GM21825 (cell line): ENCODE measurements around the gene IRF2BP2.
A peak's percentile ranks its signal among the peaks of the same experiment; 100 is the strongest.
"Not testable (repeated sequence)": the region's sequence is repeated elsewhere in the genome, so short reads cannot be mapped to it uniquely, and the experiment has no call there.

ENCODE experiments used
- ATAC-seq: cut with Tn5 transposase; IDR thresholded peaks from one replicate; pipeline ENCODE4 v1.9.1; 2021; ENCODE audit warnings: mild to moderate bottlenecking, moderate library complexity; ENCODE audit not compliant: unreplicated experiment

The IRF2BP2 gene

GRCh38 chr1:234602334-234603220 is 7.4 kb downstream of the IRF2BP2 start:
- no peak for ATAC-seq

GRCh38 chr1:234601301-234602017 is 8.5 kb downstream of the IRF2BP2 start:
- ATAC-seq, result no peak

DNA sequence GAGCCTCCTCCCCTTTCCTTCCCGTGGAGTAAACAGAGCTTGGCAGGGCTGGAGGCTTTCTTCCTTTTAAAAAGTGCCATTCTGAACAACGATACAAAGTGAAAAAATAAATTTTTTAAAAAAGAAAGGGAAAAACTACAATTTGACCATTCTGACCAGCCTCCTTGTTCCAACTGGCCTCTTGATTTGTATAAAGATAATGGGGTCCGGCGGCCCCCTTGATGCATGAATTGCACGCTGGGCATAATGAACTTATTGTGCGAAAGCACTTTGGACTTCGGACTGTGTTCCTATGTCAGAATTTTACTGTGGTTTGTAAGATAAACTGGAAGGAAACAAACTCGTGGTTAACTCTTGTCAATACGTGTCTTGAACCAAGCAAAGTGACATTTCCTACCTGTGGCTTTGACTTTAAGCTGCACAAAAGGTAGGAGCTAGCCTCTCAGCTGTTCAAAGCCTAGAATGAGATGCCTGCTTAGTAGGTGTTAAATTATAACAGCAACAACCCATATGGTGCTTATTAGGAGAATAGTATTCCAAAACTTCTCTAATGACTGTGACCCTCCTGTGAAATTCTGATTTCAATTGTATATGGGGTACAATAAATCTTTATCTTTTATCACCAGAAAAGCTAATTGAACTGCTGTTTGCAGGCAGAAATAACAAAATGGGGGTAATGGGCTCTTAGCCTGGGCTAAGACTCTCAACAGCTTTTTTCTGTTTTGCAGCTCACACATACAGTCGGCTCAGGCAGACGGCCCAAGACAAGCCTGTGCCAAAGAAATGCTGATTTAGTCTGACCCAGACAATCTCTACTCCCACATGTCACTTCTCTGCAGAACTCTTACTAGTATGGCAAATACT is 9.3 kb downstream of the IRF2BP2 start:
- ATAC-seq, result no peak

DNA sequence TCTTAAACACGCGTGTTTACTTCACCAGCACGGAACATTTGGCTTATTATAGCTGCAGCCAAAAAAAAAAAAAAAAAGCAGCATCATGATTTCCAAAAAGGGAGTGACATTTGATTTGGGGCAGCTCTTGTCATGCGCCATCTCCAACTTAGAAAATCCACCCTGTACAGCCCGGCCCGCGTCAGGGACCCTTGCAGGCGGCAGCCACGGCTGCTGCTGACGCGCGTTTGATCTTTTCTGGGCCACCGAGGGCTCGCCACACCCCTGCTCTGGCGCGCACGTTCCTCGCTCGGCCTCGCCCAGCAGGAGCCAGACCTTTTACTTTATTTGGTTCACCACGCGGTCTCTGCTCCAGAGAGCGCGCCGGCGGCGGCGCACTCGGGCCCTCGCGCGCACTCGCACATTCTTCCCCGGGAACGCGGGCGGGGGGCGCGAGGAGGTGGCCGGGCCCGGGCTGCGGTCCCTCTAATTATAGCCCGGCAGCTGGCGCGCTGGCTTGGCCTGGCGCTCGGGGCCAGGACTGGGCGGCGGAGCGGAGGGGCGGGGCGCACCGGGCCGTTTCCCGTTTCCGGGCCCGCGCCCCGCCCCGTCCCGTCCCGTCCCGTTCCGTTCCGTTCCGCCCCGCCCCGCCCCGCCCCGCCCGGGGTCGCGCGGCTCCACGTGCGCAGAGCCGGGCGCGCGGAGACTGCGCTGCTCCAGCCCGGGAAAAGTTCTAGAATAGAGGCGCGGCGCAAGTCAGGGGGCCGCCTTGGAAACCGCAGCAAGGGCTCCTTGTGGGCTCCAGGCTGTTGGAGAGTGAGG is 10.2 kb downstream of the IRF2BP2 start:
- peak; percentile 68 for ATAC-seq

DNA sequence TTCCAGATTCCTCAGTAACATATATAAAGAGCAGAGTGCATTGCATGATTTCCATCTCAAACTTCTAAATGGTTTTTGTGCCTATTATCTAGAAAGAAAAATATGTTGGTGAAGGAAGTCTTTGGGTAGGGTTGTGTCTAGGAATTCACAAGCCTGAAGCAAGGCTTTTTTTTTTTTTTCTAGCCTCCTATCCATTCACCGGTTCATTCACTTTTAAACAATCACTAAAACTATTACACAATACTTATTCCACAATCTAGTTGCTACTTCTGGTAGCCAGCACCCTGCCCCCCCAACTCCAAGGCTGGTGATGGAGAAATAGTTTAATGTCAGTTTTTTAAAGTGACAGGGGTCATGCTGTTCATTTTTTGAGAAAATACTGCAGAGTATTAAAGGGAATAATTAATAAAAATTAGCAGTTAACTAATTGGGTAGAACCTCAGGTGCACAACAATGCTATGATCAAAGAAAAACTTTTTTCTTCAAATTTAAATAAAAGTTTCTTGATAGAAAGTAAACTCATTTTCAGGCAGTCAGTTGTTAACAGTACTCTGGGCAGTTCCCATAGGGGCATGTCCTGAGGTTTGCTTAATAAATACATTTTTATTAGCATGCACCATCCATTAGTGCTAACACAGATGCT is 10.9 kb downstream of the IRF2BP2 start:
- no peak for ATAC-seq

GRCh38 chr1:234597894-234598293 is 12.1 kb downstream of the IRF2BP2 start:
- ATAC-seq, result no peak

GRCh38 chr1:234595899-234596298 is 14.1 kb downstream of the IRF2BP2 start:
- ATAC-seq, result no peak

- ATAC-seq, result not testable (repeated sequence)
Measured at GRCh38 chr1:234594575-234594974, 15.4 kb downstream of the IRF2BP2 start.

GRCh38 chr1:234593771-234594504 is 16.0 kb downstream of the IRF2BP2 start:
- ATAC-seq, result no peak

- no peak for ATAC-seq
Measured at GRCh38 chr1:234593109-234593508, 16.9 kb downstream of the IRF2BP2 start.

GRCh38 chr1:234592240-234592639 is 17.7 kb downstream of the IRF2BP2 start:
- ATAC-seq, result no peak

DNA sequence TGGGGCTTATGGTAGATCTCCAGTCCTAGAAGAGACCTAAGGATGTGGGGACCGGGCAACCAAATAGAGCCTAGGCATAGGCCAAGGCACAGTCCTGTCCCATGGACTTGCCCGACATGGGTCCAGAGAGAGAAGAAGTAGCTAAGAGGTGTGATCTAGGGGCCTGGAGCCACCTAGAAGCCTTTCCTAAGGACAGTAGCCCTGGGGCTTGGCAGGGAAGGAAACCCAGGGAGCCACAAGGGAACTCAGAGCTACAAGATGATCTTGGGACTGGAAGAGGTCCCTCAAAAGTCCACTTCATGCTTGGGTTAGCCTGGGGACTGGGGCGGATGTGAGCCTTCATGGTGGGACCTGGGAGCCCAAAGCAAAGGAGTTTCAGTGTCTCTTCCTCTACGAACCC is 18.8 kb downstream of the IRF2BP2 start:
- ATAC-seq, result no peak

GRCh38 chr1:234589854-234590620 is 19.9 kb downstream of the IRF2BP2 start:
- ATAC-seq, result no peak

- no peak for ATAC-seq
Measured at GRCh38 chr1:234589064-234589800, 20.7 kb downstream of the IRF2BP2 start.

GRCh38 chr1:234588386-234588785 is 21.6 kb downstream of the IRF2BP2 start:
- no peak for ATAC-seq

DNA sequence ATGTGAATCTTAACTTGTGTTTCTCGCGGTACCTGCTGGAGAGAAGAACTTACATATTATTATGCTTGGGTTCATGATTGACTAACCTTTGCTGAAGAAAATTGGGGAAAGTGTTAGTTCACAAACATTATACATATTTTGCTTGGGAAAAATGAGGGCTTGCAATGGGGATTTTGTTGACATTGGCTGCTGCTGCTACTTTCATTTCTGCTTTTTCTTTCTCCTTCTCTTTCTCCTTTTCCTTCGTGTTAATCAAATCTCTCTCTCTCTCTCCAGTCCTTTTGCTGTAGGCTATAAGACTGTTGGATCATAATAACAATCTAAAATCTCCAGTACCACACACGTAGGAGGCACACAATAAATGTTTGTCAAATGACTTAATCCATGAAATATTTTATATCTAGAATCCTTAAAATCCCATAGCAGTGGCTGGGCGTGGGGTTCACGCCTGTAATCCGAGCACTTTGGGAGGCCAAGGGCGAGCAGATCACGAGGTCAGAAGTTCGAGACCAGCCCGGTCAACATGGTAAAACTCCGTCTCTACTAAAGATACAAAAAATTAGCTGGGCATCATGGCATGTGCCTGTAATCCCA is 23.0 kb downstream of the IRF2BP2 start:
- no peak for ATAC-seq

DNA sequence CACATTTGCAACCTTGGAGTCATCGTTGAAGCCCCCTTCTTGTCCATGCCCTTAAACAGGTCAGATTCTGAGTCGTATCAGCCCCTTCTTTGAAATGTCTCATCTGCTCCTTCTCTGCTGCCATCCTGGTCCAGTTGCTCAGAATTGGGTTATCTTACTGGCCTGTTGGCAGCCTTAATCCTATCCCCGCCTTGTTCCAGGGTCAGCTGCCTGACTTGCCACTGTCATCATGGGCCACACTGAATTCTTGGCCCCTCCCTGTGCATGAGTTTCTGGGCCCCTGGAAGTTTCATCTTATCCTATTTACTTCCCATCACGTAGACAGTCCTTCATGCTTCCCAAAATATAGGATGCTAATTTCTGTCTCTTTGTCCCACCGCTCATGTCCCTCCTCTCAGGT is 23.7 kb downstream of the IRF2BP2 start:
- no peak for ATAC-seq
